HG03378 (cell line): ENCODE results near the gene UBAP1.
"Not testable (repeated sequence)": the region's sequence is repeated elsewhere in the genome, so short reads cannot be mapped to it uniquely, and the experiment has no call there.

Experiments used
- ATAC-seq: cut with Tn5 transposase; IDR thresholded peaks from one replicate; pipeline ENCODE4 v1.9.1; 2021; ENCODE audit warnings: mild to moderate bottlenecking, moderate library complexity; ENCODE audit not compliant: unreplicated experiment

The UBAP1 gene

DNA sequence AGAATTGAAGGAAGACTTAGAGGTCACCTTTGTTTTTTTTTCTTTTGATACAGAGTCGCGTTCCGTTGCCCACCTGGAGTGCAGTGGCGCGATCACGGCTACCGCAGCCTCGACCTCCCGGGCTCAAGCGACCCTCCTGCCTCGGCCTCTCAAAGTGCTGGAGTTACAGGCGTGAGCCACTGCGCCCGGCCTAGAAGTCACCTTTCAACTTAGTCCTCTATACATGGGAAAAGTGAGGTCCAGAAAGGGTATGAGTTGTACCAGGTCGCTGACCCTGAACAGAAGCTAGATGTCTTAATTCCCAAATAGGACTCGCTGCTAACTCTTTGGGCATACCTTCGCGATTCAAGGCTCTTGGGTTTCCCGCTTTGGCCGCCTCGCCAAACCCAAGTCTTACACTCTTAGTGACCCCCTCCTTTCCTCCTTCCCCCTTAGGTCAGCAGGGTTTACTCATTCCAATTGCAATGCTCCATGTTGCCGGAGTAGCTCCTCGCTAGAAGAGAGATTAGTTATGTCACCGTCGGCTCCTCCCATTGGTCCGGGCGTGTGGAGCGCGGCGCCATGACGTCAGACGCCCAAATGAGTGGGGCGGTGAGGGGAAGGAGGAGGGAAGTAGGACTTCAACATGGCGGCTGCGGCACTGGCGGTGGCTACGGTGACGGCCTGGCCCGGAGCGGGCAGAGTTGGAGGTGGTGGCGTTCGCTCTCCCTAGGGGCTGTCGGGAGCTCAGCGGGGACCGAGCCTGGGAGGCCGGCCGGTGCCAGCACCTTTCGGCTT lies at the start of gene UBAP1:
TSS of gene UBAP1 (plus strand) at position 608 of the 777 bp plus-strand sequence. CDS start 41,872 bp downstream, outside the sequence.
- peak; percentile 95 for ATAC-seq

GRCh38 chr9:34131571-34131970 lies 47.3 kb upstream of the UBAP1 start:
- ATAC-seq, result no peak

DNA sequence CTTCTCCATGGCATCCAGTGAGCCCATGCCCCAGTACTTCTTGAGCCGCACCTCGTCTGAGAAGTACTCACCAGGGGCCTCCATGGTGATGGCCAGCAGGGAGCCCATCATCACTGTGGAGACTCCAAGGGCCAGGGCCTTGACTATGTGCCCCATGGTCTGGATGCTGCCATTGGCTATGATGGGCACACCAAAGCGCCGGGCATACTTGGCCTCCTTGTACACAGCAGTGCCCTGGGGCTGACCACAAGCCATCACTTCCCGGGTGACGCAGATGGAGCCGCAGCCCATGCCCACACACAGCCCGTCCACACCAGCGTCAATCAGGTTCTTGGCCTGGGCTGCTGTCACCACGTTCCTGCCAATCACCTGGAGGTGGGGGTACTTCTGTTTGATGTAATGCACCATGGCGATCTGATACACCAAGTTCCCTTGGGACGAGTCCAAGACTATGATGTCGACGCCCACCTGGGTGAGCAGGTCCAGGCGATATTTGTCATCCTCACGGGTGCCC lies 45.4 kb upstream of the UBAP1 start:
- no peak for ATAC-seq

DNA sequence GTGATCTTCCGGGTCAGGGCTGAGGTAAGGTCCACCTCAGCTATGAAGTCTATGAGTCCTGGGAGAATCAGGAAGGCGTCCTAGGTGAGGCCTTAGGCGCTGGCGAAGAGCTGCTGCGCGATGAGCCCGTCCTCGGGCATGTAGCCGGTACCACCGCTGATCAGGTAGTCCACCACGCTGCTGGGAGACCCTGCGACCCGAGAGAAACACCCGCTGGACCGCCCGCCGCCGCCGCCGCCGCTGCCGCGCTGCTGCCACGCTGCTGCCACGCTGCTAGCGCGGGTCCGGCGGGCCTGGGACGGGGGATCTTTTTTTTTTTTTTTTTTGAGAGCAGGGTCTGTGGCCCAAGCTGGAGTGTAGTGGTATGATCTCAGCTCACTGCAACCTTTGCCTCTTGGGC lies 44.3 kb upstream of the UBAP1 start:
- ATAC-seq, result no peak

DNA sequence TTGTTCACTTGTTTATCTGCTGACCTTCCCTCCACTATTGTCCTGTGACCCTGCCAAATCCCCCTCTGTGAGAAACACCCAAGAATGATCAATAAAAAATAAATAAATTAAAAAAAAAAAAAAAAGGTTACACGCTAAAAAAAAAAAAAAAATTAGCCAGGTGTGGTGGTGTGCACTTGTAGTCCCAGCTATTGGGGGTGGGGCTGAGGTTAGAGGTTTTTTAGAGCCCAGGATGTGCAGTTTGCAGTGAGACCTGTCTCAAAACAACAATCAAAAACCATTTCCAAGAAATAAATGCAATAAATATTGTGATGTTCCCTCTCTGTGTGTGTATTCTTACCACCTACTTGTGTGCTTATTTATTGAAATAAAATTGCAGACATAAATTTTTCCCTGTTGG lies 40.2 kb upstream of the UBAP1 start:
- not testable (repeated sequence) for ATAC-seq

GRCh38 chr9:34139477-34140146 lies 39.2 kb upstream of the UBAP1 start:
- ATAC-seq, result no peak

DNA sequence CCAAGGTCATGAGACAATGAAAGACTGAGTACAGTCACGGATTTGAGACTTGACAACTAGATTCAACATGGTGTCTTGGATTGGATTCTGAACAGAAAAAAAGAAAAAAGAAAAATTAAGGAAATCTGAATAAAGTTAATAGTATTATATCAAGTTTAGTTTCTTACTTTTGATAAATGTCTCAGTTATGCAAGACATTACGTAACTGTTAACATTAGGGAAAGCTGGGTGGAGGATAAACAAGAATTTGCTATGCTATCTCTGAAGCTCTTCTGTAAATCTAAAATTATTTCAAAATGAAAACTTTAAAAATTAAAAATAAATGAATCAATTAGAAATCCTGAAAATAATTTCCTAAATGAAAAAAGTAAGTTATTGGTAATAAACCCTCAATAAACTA lies 38.0 kb upstream of the UBAP1 start:
- ATAC-seq, result no peak

- no peak for ATAC-seq
These were observed 35.7 kb upstream of the UBAP1 start for GRCh38 chr9:34143116-34143515.

- ATAC-seq, result no peak
These were observed 33.7 kb upstream of the UBAP1 start for GRCh38 chr9:34145165-34145564.

DNA sequence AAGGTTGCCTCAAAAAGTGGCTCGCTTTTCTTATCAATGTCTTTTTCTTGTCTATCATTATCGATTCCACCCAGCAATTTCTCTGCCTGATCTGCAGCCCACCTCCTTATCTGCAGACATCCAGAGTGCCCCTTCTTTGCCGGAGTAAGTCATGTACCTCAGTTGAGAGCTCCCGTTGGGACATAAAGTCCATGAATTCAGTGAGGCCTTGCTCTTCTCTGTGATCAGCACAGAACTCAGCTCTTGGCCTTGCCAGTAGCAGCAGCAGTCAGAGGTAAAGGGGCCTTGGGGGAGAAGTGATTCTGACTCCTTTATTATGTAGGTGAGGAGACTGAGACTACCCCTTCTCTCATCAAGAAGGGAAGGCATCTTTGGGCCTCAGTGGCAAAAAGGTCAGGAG lies 27.4 kb upstream of the UBAP1 start:
- ATAC-seq, result no peak

- ATAC-seq, result no peak
These were observed 24.8 kb upstream of the UBAP1 start for GRCh38 chr9:34154057-34154456.

DNA sequence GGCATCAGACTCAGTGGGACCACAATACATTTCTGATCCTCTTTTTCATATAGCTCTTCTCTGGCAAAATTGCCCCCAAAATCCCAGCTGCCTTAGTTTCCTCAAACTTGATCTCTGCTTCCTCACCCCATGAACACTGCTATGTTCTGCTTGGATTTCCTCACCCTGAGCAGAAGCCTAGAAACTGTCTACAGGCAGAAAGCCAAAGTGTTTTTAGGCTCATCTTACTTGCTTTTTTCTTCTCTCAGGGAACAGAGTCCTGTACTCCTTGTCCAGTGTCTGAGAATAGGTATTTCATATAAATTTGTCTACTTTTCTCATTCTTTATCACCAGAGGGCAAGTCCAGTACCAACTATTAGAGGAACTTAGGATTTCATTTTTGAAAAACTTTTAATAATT lies 21.5 kb upstream of the UBAP1 start:
- ATAC-seq, result no peak

DNA sequence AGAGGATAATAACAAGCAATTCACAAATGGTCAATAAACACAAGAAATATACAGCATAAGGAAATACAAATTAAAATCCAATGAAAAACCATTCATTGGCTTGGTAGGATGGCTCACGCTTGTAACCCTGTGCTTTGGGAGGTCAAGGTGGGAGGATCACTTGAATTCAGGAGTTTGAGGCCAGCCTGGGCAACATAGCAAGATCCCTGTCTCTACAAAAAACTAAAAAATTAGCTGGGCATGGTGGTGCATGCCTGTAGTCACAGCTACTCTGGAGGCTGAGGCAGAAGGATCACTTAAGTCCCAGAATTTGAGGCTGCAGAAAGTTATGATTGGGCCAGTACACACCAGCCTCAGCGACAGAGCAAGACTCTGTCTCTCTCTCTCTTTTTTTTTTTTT lies 20.9 kb upstream of the UBAP1 start:
- no peak for ATAC-seq

DNA sequence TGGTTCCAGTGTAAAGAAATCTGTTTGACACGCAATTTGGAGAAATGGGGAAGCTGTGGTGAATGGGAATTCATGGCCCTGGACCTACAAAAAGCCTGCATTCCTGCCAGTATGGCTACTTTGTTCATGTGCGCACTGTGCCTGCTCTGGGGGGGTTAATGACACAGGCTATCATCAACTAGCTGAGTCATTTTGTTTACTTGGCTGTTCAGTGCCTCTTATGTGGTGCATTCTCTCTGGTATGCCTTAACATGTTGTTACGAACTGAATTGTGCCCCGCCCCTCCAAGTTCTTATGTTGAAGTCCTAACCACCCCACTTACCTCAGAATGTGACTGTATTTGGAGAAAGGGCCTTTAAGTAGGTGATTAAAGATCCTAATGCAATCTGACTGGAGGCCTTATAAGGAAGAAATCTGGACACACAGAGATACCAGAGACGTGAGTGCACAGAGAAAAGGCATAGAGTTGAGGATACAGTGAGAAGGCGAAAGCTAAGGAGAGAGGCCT lies 20.4 kb upstream of the UBAP1 start:
- ATAC-seq, result no peak

DNA sequence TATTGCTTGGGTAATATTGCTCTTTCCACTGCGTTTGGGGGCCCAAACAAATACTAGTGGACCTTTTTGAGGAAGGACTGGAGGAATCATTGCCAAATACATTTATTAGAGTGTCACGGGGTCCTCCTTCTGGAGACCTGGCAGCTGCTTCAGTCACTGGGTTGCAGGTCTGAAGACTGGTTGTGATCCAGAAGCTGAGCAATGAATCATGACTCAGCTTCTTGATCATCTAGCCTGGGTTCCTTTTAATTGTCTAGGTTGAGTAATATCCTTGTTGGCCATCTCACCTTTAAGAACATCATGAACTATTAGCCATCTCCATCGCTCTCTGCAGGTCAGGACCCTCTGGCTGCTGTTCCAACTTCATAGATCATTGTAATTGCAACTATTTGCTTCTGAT lies 15.4 kb upstream of the UBAP1 start:
- no peak for ATAC-seq

DNA sequence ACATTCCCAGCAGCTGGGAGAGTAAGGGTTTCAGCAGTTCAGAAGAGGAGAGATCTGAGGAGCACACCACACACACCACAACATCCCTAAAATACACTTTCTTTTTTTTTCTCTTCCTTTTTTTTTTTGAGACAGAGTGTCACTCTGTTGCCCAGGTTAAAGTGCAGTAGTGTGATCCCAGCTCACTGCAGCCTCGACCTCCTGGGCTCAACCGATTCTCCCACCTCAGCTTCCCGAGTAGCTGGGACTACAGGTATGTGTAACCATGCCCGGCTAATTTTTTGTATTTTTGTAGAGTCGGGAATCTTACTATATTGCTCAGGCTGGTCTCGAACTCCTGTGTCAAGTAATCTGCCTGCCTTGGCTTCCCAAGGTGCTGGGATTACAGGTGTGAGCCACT lies 9.7 kb upstream of the UBAP1 start:
- no peak for ATAC-seq

DNA sequence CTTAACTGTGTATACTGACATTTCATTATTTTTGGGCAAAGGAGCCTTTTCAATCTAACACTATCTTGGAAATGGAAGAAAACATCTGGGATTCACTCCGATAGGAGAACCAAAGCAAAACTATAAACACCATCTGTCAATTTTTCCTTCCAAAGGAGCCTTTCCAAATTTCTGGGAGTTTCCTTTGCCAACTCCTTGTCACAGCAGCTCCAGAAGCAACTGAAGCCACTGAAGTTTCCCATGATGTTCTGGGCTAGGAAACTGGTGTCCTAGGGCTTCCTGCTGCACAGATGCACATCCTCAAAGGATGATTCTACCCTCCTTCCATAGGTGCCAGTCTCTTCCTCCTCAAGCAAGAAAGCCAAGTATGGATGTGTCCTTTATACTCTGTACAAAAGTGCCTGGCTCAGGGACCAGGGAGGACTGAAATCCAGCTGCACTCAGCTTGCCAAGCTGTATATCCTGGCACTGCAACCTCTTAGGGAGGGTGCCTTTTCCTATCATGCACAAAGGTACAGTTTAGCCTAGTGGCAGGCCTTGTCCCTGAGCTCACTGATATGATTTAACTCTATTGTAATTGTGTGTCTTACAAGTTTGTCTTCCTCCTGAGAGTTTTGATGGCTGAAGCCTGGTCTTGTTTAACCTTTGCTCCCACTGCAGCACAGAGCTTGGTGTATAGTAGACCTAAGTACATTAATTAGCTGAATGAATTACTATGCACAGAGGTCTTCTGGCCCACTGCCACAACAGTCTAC lies 8.4 kb upstream of the UBAP1 start:
- ATAC-seq, result no peak

DNA sequence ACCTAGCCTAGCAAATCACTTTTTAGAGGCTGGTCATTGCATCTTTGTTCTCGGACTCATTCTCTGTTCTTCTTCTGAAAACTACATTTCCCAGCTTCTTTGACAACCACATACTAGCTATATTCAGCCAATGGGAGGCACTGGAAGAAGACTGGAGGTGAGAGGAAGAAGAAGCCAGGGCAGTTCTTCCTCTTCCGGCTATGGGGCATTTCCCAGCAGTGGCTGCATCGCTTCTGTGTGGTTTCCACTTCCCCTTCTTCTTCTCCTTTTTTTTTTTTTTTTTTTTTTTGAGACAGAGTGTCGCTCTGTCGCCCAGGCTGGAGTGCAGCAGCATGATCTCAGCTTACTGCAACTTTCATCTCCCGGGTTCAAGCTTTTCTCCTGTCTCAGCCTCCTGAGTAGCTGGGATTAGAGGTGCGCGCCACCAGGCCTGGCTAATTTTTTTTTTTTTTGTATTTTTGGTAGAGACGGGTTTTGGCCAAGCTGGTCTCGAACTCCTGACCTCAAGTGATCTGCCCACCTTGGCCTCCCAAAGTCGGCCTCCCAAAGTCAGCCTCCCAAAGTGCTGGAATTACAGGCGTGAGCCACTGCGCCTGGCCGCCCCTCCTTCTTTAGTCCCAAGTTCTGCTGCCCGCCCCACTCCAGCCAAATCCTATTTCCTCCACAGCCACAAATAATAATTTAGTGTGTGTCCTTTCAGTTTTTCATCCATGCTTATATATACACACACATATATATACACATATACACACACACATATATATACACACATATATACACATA lies 6.9 kb upstream of the UBAP1 start:
- peak; percentile 53 for ATAC-seq

DNA sequence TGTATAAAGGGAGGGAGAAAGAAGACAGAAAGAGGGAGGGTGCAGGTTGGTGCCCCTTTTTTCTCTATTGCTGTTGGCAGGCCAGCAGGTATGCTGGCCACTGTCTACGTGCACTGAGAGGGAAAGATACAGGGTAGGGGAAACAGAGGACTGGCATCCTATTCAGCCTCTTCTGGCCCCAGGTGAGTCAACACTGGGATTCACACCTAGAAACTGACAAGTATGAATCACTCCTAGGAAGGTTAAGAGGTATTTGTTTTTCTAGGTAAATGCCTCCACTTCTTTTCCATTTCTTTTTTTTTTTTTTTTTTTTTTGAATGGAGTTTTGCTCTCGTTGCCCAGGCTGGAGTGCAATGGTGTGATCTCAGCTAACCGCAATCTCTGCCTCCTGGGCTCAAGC lies 2.8 kb upstream of the UBAP1 start:
- no peak for ATAC-seq

DNA sequence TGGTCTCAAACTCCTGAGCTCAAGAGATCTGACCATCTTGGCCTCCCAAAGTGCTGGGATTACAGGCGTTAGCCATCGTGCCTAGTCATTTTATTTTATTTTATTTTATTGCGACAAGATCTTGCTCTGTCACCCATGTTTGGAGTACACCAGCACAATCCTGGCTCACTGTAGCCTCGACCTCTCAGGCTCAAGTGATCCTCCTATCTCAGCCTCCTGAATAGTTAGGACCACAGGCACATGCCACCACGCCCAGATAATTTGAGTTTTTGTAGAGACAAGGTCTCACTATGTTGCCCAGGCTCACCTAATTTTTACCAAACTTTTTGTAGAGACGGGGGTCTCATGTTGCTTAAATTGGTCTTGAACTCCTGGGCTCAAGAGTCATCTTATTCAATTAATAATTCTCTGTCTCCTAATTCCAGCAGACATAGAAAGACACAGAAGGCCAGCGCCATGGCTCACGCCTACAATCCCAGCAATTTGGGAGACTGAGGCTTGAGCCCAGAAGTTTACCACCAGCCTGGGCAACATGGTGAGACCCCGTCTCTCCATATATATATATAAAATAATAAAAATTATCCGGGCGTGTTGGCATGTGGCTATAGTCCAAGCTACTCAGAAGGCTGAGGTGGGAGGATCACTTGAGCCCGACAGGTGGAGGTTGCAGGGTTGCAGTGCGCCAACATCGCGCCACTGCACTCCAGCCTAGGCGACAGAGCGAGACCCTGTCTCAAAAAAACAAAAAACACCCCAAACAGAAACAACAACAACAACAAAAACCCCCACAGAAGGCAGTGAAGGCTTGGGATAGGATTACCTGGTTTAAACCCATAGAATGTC lies 1.0 kb upstream of the UBAP1 start:
- no peak for ATAC-seq
